Aortic smooth muscle cell (primary cell): ENCODE data around the gene MYEF2. TPM values are rescaled to one million over a fixed set of nuclear protein-coding genes. Genes with fewer than 3 reads are reported as not detected.

Experiments
- total RNA-seq: library from RNA; depleted of rRNA; stranded (reverse); fragments of >200 nt; gene quantifications from 2 replicates; pipeline ENCODE4 v1.2.3, GENCODE V29; 2014

Gene MYEF2, protein sequence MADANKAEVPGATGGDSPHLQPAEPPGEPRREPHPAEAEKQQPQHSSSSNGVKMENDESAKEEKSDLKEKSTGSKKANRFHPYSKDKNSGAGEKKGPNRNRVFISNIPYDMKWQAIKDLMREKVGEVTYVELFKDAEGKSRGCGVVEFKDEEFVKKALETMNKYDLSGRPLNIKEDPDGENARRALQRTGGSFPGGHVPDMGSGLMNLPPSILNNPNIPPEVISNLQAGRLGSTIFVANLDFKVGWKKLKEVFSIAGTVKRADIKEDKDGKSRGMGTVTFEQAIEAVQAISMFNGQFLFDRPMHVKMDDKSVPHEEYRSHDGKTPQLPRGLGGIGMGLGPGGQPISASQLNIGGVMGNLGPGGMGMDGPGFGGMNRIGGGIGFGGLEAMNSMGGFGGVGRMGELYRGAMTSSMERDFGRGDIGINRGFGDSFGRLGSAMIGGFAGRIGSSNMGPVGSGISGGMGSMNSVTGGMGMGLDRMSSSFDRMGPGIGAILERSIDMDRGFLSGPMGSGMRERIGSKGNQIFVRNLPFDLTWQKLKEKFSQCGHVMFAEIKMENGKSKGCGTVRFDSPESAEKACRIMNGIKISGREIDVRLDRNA
- 12.4 and 17.8 TPM in 2 replicates for total RNA-seq

DNA sequence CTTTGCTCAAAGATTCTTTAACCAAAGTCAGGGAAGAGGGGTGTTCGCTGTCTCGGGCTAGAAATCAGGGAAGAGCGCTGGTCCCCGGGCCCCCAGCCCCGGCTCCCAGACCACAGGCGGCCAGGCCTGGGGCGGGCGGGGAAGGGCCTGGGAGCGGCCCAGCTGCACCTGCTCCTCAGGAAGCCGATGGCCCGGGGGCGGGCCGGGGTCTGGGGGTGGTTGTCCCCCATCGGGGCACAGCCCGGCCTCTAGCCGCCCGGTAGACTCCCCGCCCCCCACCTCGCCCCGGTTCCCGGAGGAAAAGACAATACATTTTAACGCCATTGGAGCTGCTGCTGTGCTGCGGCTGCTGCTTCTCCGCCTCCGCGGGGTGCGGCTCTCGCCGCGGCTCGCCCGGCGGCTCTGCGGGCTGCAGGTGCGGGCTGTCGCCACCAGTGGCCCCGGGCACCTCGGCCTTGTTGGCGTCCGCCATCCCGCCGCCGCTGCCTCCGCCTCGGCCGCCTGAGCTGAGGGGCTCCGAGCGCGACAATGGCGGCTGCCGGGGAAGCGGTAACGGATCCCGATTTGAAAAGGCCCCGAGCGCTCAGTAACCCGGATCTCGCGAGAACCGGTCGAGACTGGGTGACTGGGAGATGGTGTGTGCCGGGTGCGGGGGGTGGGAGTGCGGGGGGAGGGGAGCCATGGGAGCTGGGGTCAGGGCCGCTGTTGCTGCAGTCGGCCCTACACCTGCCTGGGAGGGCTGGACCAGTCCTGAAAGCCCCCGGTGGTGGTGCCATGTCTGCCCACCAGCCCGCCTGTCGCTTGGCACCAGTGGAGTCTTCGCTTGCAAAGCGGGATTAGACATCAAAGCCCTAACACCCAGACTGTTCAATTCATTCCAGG, at the start of gene MYEF2:
Gene MYEF2, minus strand, starts transcription at position 530 of the 882 bp plus-strand sequence. Its CDS starts 58 bp downstream, at position 472.

DNA sequence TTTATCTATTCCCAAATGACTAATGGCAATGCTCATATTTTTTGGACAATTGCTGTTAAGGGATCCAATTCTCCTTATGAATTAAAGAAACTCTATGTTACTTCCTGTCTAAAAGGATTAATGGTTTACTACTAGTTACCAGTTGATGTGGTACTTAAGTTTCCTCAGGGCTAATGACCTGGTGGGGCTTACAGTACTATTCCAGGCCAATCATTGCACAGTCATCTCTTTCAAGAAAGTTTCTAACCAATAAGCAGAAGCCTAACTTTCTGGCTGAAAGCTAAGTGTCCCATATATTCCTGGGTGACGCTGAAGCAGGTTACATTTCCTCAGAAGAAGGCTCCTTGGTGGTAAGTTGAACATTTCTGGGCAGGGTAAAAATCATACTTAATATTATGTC, 27.9 kb upstream of the MYEF2 start, which contains the start of gene SLC12A1:
Gene SLC12A1, plus strand, starts transcription at position 322 of the 400 bp plus-strand sequence. CDS start 1,418 bp downstream, outside the sequence.

DNA sequence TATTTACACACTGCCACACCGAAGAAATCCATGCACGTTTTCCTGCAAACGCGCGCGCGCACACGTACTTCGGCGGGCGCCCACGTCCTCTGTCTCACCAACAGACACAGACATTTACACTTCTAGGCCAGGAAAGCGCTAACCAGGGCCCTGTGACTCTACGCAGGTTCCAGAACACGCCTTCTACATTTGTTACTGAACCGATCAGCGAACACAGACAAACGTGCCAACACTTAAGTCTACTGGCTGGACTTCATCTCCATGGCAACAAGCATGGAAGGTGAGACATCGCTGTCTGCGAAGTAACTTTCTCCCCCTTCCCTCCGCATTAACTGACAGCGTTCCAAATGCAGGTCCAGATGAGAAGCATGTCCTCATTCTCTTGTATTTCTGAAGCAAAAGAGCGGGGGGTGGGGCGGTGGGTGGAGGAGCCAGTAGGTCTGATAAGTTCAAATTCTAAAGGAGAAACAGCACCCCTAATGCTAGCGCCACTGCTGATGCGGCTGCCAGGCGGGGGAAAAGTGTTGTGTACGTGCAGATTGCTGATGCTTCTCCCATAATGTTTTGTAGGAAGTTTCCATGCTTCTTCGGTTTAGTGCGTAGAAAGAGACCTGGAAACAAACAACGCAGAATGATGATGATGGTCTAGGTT, 13.6 kb upstream of the MYEF2 start, which contains the start of gene CTXN2:
Gene CTXN2, plus strand, starts transcription at position 92 of the 652 bp plus-strand sequence. CDS start 9,636 bp downstream, outside the sequence.

DNA sequence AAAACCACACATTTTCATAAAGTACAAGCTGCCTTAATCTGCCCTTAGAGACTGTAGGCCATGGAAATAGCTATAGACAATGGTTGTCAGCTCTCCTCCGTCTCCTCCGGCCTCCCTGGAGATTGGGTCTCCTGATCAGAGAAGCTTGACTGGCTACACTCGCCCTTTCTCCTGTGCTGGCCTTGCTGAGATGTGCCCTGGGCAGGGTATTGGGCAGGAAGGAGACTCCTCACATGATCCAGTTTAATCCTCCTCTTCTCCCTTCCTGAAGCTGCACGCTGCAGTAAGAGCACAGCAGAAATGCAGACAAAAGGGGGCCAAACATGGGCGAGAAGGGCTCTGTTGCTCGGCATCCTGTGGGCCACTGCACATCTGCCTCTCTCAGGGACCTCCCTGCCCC, 57.4 kb downstream of the MYEF2 start, which contains the start of gene SLC24A5:
Gene SLC24A5, plus strand, starts transcription at position 246 of the 400 bp plus-strand sequence. Its CDS starts 55 bp downstream, at position 301.

Other genes with a start within 250 kb of the MYEF2 start
- not detected in 2 replicates for gene SLC24A5, start 57.3 kb downstream of the MYEF2 start, total RNA-seq
- gene CTXN2, start 13.4 kb upstream of the MYEF2 start, total RNA-seq, result not detected in 2 replicates
- not detected in 2 replicates for gene SLC12A1, start 28.0 kb upstream of the MYEF2 start, total RNA-seq
- 46.8 and 49.4 TPM in 2 replicates for gene DUT, start 153.1 kb upstream of the MYEF2 start, total RNA-seq